H9 (cell line): Measurements from ENCODE around the gene SLC25A22. TPM values are rescaled to one million over a fixed set of nuclear protein-coding genes. Genes with fewer than 3 reads are reported as not detected.

Experiments
- DNase-seq: peaks from one replicate; pipeline ENCODE4 v3.0.0-alpha.2; 2017
- H2AFZ ChIP-seq: one replicate; pipeline ENCODE4 v1.6.1; 2013; ENCODE audit warnings: mild to moderate bottlenecking, low read length, control low read depth, moderate library complexity
- H2AK5ac ChIP-seq: 2 replicates; pipeline ENCODE4 v1.6.1; 2013; ENCODE audit warnings: low read length, control low read depth, mixed read lengths; ENCODE audit not compliant: insufficient read length
- H2BK120ac ChIP-seq: one replicate; pipeline ENCODE4 v1.6.1; 2013; ENCODE audit warnings: low read depth, mild to moderate bottlenecking, low read length, control low read depth, inconsistent platforms; ENCODE audit not compliant: poor library complexity, severe bottlenecking
- H2BK12ac ChIP-seq: 2 replicates; pipeline ENCODE4 v1.6.1; 2013; ENCODE audit warnings: low read length, control low read depth, mixed read lengths, low read depth; ENCODE audit not compliant: insufficient read length
- H2BK15ac ChIP-seq: 2 replicates; pipeline ENCODE4 v1.6.1; 2013; ENCODE audit warnings: low read depth, low read length, control low read depth
- H2BK20ac ChIP-seq: one replicate; pipeline ENCODE4 v1.6.1; 2013; ENCODE audit warnings: low read depth, mild to moderate bottlenecking, low read length, control low read depth, inconsistent platforms; ENCODE audit not compliant: poor library complexity, severe bottlenecking
- H2BK5ac ChIP-seq: 2 replicates; pipeline ENCODE4 v1.6.1; 2013; ENCODE audit warnings: low read length, control low read depth, mixed read lengths; ENCODE audit not compliant: insufficient read length
- H3K14ac ChIP-seq: 2 replicates; pipeline ENCODE4 v1.6.1; 2013; ENCODE audit warnings: low read length, control low read depth; ENCODE audit not compliant: insufficient read depth
- H3K18ac ChIP-seq: 2 replicates; pipeline ENCODE4 v1.6.1; 2013; ENCODE audit warnings: low read depth, mild to moderate bottlenecking, mixed read lengths, low read length, control low read depth; ENCODE audit not compliant: insufficient read length
- H3K23ac ChIP-seq: 2 replicates; pipeline ENCODE4 v1.6.1; 2013; ENCODE audit warnings: low read length, control low read depth, mixed read lengths, low read depth; ENCODE audit not compliant: insufficient read length
- H3K23me2 ChIP-seq: 2 replicates; pipeline ENCODE4 v1.6.1; 2013; ENCODE audit warnings: low read depth, mild to moderate bottlenecking, mixed read lengths, low read length, control low read depth; ENCODE audit not compliant: insufficient read length, poor library complexity, severe bottlenecking
- H3K27ac ChIP-seq: 2 replicates; pipeline ENCODE4 v1.5.1; 2013; ENCODE audit warnings: low read length, control low read depth, mixed read lengths, low read depth; ENCODE audit not compliant: insufficient read length
- H3K27me3 ChIP-seq: 2 replicates; pipeline ENCODE4 v1.6.1; 2013; ENCODE audit warnings: low read length, control low read depth, inconsistent platforms; ENCODE audit not compliant: insufficient read depth
- H3K4ac ChIP-seq: 2 replicates; pipeline ENCODE4 v1.6.1; 2013; ENCODE audit warnings: low read depth, mild to moderate bottlenecking, control low read depth, inconsistent platforms, low read length, moderate library complexity
- H3K4me1 ChIP-seq: 2 replicates; pipeline ENCODE4 v1.6.1; 2013; ENCODE audit warnings: low read length, control low read depth, inconsistent platforms; ENCODE audit not compliant: insufficient read depth
- H3K4me2 ChIP-seq: 2 replicates; pipeline ENCODE4 v1.6.1; 2013; ENCODE audit warnings: low read length, control low read depth, mixed read lengths; ENCODE audit not compliant: insufficient read length, insufficient read depth
- H3K56ac ChIP-seq: 2 replicates; pipeline ENCODE4 v1.6.1; 2013; ENCODE audit warnings: low read depth, mild to moderate bottlenecking, mixed read lengths, low read length, control low read depth; ENCODE audit not compliant: insufficient read length
- H3K79me1 ChIP-seq: 2 replicates; pipeline ENCODE4 v1.6.1; 2013; ENCODE audit warnings: low read depth, mild to moderate bottlenecking, moderate library complexity, low read length, control low read depth, inconsistent platforms; ENCODE audit not compliant: insufficient read depth, poor library complexity, severe bottlenecking
- H3K79me2 ChIP-seq: 2 replicates; pipeline ENCODE4 v1.6.1; 2013; ENCODE audit warnings: low read length, control low read depth, inconsistent platforms; ENCODE audit not compliant: insufficient read depth
- H3K9ac ChIP-seq: 2 replicates; pipeline ENCODE4 v1.6.1; 2013; ENCODE audit warnings: low read length, control low read depth, mixed read lengths; ENCODE audit not compliant: insufficient read length; ENCODE audit errors: extremely low read depth
- H3K9me3 ChIP-seq: one replicate; pipeline ENCODE4 v1.6.1; 2013; ENCODE audit warnings: low read depth, low read length, inconsistent platforms; ENCODE audit not compliant: control insufficient read depth
- H3T11ph ChIP-seq: one replicate; pipeline ENCODE4 v1.6.1; 2013; ENCODE audit warnings: mild to moderate bottlenecking, low read length, control low read depth, inconsistent platforms
- H4K20me1 ChIP-seq: one replicate; pipeline ENCODE4 v1.6.1; 2013; ENCODE audit not compliant: control insufficient read depth, insufficient read length, insufficient read depth
- H4K5ac ChIP-seq: 2 replicates; pipeline ENCODE4 v1.6.1; 2013; ENCODE audit warnings: low read depth, mild to moderate bottlenecking, mixed read lengths, low read length, control low read depth; ENCODE audit not compliant: insufficient read length
- H4K8ac ChIP-seq: replicated peaks from 2 replicates; pipeline ENCODE4 v1.6.1; 2013; ENCODE audit warnings: low read length, control low read depth, mixed read lengths, low read depth; ENCODE audit not compliant: insufficient read length
- H4K91ac ChIP-seq: 2 replicates; pipeline ENCODE4 v1.6.1; 2013; ENCODE audit warnings: low read depth, mild to moderate bottlenecking, moderate library complexity, mixed read lengths, low read length, control low read depth; ENCODE audit not compliant: insufficient read length
- H3K27ac Mint-ChIP-seq, 3 experiments: 2 replicates in 2 of 3; 3 replicates in 1 of 3; pipeline ENCODE4 v1.8.0; 2020 to 2021; ENCODE audit warnings: mixed read lengths in 3 of 3, mild to moderate bottlenecking in 1 of 3, moderate library complexity in 1 of 3
- H3K27me3 Mint-ChIP-seq: 2 replicates; pipeline ENCODE4 v1.8.0; 2021; ENCODE audit warnings: low read depth, mild to moderate bottlenecking, moderate library complexity, mixed read lengths
- H3K36me3 Mint-ChIP-seq, 3 experiments: 2 replicates in 2 of 3; 3 replicates in 1 of 3; pipeline ENCODE4 v1.8.0; 2020 to 2021; ENCODE audit warnings: low read depth in 3 of 3, mixed read lengths in 3 of 3; ENCODE audit not compliant: insufficient read depth in 1 of 3
- H3K4me1 Mint-ChIP-seq, 2 experiments: 2 replicates each; pipeline ENCODE4 v1.8.0; 2020; ENCODE audit warnings: mixed read lengths in 2 of 2
- H3K4me3 Mint-ChIP-seq, 2 experiments: 2 replicates in 1 of 2; 3 replicates in 1 of 2; pipeline ENCODE4 v1.8.0; 2020 to 2021; ENCODE audit warnings: mild to moderate bottlenecking in 2 of 2, mixed read lengths in 2 of 2, moderate library complexity in 1 of 2
- H3K9me3 Mint-ChIP-seq, 2 experiments: 2 replicates in 1 of 2; 3 replicates in 1 of 2; pipeline ENCODE4 v1.8.0; 2020; ENCODE audit warnings: mild to moderate bottlenecking in 2 of 2, mixed read lengths in 2 of 2, moderate library complexity in 1 of 2
- CTCF ChIP-seq: fragments of 200-600 bp; sonication (generic); conservative IDR thresholded peaks from 3 replicates; pipeline ENCODE4 v1.8.0; 2021; ENCODE audit warnings: antibody characterized with exemption, mild to moderate bottlenecking
- WGBS: extraction: QIAGEN DNeasy Blood & Tissue Kit; methylation state at CpG from one replicate; pipeline ENCODE4 v1.1.7; 2013; ENCODE audit warnings: missing lambda C conversion rate, low lambda C conversion rate, mixed read lengths; ENCODE audit not compliant: insufficient read length; ENCODE audit errors: extremely low coverage; 5-methylcytosine and 5-hydroxymethylcytosine counted together
- total RNA-seq: library from RNA; stranded (reverse); gene quantifications from 2 replicates; pipeline ENCODE4 v1.2.1, GENCODE V29; 2021

Gene SLC25A22
- total RNA-seq, 1 experiment from 2014 or later = 51.9 TPM

- Mint-ChIP-seq H3K9me3 (no peaks in the 10 kb centered on the region), H3K4me3 (peak within 1 kb of the TSS in 1 of 2 experiments; percentile 55; a peak in 3 of 5 replicates), H3K27me3 (peaks cover 4% of the 10 kb centered on the region; the same call in 1 of the 2 replicates), H3K4me1 (peaks cover 7 to 30% of the 10 kb centered on the region in 2 experiments; a peak in 3 of 4 replicates), H3K36me3 (peaks cover 0 to 16% (median 3%) of the 10 kb centered on the region in 3 experiments; a peak in 3 of 7 replicates), H3K27ac (no peak within 1 kb of the TSS)
- no peaks in the 10 kb centered on the region for H3K79me2 ChIP-seq
- H3K56ac ChIP-seq = no peak within 1 kb of the TSS
- WGBS = no CpG with 5 or more reads among the region's 44 CpGs
- H4K5ac ChIP-seq = no peak within 1 kb of the TSS
- TF ChIP-seq CTCF = no peak
- H2AK5ac ChIP-seq = no peak within 1 kb of the TSS
- H3K4me2 ChIP-seq = no peak within 1 kb of the TSS
- H2AFZ ChIP-seq = no peak within 1 kb of the TSS
- no peak within 1 kb of the TSS; the same call in 1 of the 2 replicates for H3K14ac ChIP-seq
- H4K91ac ChIP-seq = no peak within 1 kb of the TSS
- no peak within 1 kb of the TSS for H3K18ac ChIP-seq
- no peak within 1 kb of the TSS for H2BK20ac ChIP-seq
- H3K23me2 ChIP-seq = peaks cover 4% of the 10 kb centered on the region
- H4K20me1 ChIP-seq = no peaks in the 10 kb centered on the region
- H3K9ac ChIP-seq = no peak within 1 kb of the TSS
- no peak within 1 kb of the TSS for H2BK5ac ChIP-seq
- H3K27ac ChIP-seq = no peak within 1 kb of the TSS
- no peak for DNase-seq
- H4K8ac ChIP-seq = no peak within 1 kb of the TSS
- H2BK120ac ChIP-seq = no peak within 1 kb of the TSS
- H3K79me1 ChIP-seq = no peaks in the 10 kb centered on the region
- no peak within 1 kb of the TSS for H3K23ac ChIP-seq
- H3T11ph ChIP-seq = no peak within 1 kb of the TSS
- no peaks in the 10 kb centered on the region for H3K9me3 ChIP-seq
- H2BK12ac ChIP-seq = no peak within 1 kb of the TSS
- H2BK15ac ChIP-seq = no peak within 1 kb of the TSS
- no peaks in the 10 kb centered on the region; the same call in 1 of the 2 replicates for H3K4me1 ChIP-seq
- H3K27me3 ChIP-seq = no peaks in the 10 kb centered on the region
- no peak within 1 kb of the TSS for H3K4ac ChIP-seq
Measured at GRCh38 chr11:789943-790342, 8.1 kb downstream of the SLC25A22 start, which contains the start of gene CEND1. TSS of gene CEND1 (minus strand) at chr11:790090. CDS start at chr11:788576, 1,514 bp downstream.
